OCI-LY3 (cell line): ENCODE data around the gene TCF4.

ENCODE experiments used
- H2AFZ ChIP-seq: fragments of 200-600, 300-600 bp; shearing (Covaris generic); 2 replicates; pipeline ENCODE4 v1.6.0; 2014; ENCODE audit warnings: antibody characterized with exemption, low read depth, low read length
- H3K27ac ChIP-seq: fragments of 200-600, 300-600 bp; sonication (generic); 2 replicates; pipeline ENCODE4 v1.5.1; 2014; ENCODE audit warnings: mild to moderate bottlenecking, low read length, moderate library complexity, mixed read lengths
- H3K27me3 ChIP-seq: fragments of 200-600, 300-600 bp; sonication (generic); 2 replicates; pipeline ENCODE4 v1.6.1; 2014; ENCODE audit warnings: low read depth, low read length, mixed read lengths
- H3K36me3 ChIP-seq: fragments of 200-600, 300-600 bp; sonication (generic); replicated peaks from 2 replicates; pipeline ENCODE3; 2014; ENCODE audit warnings: low read depth, low read length, mixed read lengths
- H3K4me1 ChIP-seq: fragments of 300-600, 200-600 bp; sonication (generic); 2 replicates; pipeline ENCODE4 v1.6.1; 2014; ENCODE audit warnings: low read length, mixed read lengths
- H3K4me2 ChIP-seq: fragments of 200-600, 300-600 bp; sonication (generic); 2 replicates; pipeline ENCODE4 v1.6.1; 2014; ENCODE audit warnings: low read length, mixed read lengths
- H3K4me3 ChIP-seq: fragments of 300-600, 200-600 bp; sonication (generic); 2 replicates; pipeline ENCODE4 v1.5.1; 2014; ENCODE audit warnings: antibody characterized with exemption, mild to moderate bottlenecking, low read length, moderate library complexity
- H3K79me2 ChIP-seq: fragments of 300-600, 200-600 bp; shearing (Covaris generic); 2 replicates; pipeline ENCODE4 v1.6.1; 2014; ENCODE audit warnings: mild to moderate bottlenecking, low read length, mixed read lengths
- H3K9ac ChIP-seq: fragments of 300-600, 200-600 bp; shearing (Covaris generic); 2 replicates; pipeline ENCODE4 v1.6.0; 2014; ENCODE audit warnings: mild to moderate bottlenecking, low read length, moderate library complexity
- H3K9me3 ChIP-seq: fragments of 200-600, 300-600 bp; shearing (Covaris generic); 2 replicates; pipeline ENCODE4 v1.6.1; 2014; ENCODE audit warnings: low read length, mixed read lengths; ENCODE audit not compliant: insufficient read depth
- H4K20me1 ChIP-seq: fragments of 200-600, 300-600 bp; sonication (generic); 2 replicates; pipeline ENCODE4 v1.6.1; 2016; ENCODE audit warnings: low read length, mixed read lengths; ENCODE audit not compliant: insufficient read depth
- EZH2phosphoT487 ChIP-seq: fragments of 200-600 bp; shearing (Covaris generic); IDR thresholded peaks from 2 replicates; pipeline ENCODE4 v1.6.1; 2018; ENCODE audit warnings: antibody characterized with exemption, mixed run types, low read depth
- TF ChIP-seq, protein P1 (sequence below): fragments of 200-600, 300-600 bp; sonication (generic); IDR thresholded peaks from 2 replicates; pipeline ENCODE4 v1.5.1; 2014; ENCODE audit warnings: antibody characterized with exemption, low read length, low read depth

The TCF4 gene

DNA sequence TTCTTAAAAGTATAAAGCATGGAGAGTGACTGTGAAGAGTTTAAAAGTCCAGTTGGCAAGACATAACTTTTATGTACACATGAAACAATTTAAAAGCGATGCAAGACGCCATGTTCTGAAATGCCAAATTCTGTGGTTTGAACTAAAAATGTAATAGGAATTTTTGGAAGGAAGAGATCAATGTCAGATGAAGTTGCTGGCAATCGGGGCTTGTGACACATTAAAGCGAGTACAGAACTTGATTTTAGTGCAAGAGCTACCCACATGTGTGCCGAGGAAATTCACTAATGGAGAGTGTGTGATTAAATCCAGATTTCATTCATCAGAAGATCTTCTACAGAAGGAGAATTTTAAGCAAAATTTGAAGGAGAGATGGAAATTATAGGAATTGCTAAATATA is 408.6 kb downstream of the TCF4 start:
- Histone ChIP-seq H3K79me2 (no peaks in the 10 kb centered on the region), H3K27ac (no peak overlapping the region), H3K9me3 (no peaks in the 10 kb centered on the region), H4K20me1 (no peaks in the 10 kb centered on the region), H3K4me3 (no peak overlapping the region), H3K27me3 (no peaks in the 10 kb centered on the region), H2AFZ (no peak overlapping the region), H3K4me1 (no peaks in the 10 kb centered on the region), H3K9ac (no peak overlapping the region), H3K4me2 (no peak overlapping the region), H3K36me3 (no peaks in the 10 kb centered on the region)
- TF ChIP-seq, protein P1, sequence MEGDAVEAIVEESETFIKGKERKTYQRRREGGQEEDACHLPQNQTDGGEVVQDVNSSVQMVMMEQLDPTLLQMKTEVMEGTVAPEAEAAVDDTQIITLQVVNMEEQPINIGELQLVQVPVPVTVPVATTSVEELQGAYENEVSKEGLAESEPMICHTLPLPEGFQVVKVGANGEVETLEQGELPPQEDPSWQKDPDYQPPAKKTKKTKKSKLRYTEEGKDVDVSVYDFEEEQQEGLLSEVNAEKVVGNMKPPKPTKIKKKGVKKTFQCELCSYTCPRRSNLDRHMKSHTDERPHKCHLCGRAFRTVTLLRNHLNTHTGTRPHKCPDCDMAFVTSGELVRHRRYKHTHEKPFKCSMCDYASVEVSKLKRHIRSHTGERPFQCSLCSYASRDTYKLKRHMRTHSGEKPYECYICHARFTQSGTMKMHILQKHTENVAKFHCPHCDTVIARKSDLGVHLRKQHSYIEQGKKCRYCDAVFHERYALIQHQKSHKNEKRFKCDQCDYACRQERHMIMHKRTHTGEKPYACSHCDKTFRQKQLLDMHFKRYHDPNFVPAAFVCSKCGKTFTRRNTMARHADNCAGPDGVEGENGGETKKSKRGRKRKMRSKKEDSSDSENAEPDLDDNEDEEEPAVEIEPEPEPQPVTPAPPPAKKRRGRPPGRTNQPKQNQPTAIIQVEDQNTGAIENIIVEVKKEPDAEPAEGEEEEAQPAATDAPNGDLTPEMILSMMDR = no peak
- no peak for TF ChIP-seq EZH2phosphoT487

DNA sequence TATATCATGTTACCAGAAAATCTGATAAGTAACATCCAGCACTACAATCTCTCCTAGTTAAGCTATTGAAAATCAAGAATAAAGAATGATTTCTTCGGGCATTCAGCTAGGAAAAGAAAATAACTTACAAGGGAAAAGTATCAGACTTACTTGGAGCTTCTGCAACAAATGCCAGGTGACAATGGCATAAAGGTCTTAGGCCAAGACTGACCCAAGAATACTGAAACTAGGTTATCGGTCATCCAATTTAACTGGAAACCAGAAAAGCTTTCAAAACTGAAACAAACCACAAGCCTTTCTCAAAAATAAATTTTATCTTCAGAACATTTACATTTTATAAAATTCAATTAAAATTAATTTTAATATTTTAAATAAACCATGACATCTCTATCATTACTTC is 414.7 kb downstream of the TCF4 start:
- Histone ChIP-seq H3K4me3 (no peak overlapping the region), H3K36me3 (no peaks in the 10 kb centered on the region), H3K27ac (no peak overlapping the region), H3K9me3 (peaks cover 21% of the 10 kb centered on the region), H3K4me2 (no peak overlapping the region), H3K27me3 (no peaks in the 10 kb centered on the region), H4K20me1 (no peaks in the 10 kb centered on the region), H3K9ac (no peak overlapping the region), H2AFZ (no peak overlapping the region), H3K79me2 (no peaks in the 10 kb centered on the region), H3K4me1 (no peaks in the 10 kb centered on the region)
- TF ChIP-seq, protein P1 = no peak
